GM19043 (cell line): Measurements from ENCODE around the gene MAD1L1.

Source experiments
- ATAC-seq: cut with Tn5 transposase; IDR thresholded peaks from one replicate; pipeline ENCODE4 v1.9.1; 2021; ENCODE audit warnings: low read depth; ENCODE audit not compliant: unreplicated experiment

MAD1L1 gene

DNA sequence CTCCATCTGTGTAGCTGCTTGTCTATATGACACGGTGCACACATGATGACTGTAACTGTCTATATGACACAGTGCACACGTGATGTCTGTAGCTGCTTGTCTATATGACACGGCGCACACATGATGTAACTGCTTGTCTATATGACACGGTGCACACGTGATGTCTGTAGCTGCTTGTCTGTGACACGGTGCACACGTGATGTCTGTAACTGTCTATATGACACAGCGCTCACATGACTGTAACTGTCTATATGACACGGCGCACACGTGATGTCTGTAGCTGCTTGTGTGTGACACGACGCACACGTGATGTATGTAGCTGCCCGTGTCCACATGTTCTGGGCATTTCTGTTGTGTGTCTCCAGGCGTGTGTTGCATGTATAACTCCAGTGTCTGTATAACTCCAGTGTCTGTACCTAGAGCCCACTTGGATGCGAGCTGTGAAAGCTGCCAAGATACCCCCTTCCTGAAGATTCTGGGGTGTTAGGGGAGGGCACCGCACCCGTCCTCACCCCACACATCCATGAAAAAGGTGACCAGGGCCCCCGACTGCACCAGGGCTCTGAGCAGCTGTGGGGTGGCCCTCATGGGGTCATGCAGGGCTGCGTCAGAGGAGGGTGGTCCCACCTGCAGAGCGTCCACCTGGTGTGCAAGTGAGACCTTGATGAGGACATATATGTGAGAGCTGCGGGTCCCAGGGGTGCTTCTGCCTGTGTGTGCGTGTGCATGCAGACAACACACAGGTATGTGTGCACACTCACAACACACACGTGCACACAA is 424.7 kb downstream of the MAD1L1 start:
- no peak for ATAC-seq

DNA sequence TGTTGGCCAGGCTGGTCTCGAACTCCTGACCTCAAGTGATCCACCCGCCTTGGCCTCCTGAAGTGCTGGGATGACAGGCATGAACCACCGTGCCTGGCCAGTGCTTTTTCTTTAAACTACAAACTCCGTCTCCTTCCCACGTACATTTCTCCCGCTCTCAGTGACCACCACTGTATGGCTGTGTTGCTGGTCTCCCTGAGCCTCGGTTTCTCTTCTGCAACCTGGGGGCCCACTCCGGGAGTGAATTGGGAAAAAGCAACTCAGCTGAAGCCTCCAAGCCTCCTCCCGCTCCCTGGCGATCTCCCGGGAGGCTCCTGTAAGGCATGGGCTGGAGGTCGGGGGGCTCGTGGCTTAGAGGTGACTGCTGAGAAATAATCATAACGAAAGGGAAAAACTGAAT is 426.4 kb downstream of the MAD1L1 start:
- no peak for ATAC-seq

DNA sequence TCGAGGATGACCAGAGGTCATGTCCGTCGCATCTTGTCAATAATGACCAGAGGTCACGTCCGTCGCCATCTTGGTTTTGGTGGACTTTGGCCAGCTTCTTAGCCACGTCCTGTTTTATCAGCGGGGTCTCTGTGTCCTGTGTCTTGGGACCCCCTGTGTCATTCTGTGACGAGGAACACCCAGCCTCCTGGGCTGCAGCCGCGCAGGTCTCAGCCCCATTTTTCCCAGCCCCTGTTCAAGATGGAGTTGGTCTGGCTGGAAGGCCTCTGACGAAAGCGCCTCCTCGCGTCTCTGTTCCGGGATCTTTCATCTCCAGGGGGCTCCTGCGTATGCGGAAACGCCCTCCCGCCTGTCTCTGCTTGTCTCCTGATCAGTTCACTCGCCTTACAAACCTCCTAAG is 428.4 kb downstream of the MAD1L1 start:
- ATAC-seq, result no peak

DNA sequence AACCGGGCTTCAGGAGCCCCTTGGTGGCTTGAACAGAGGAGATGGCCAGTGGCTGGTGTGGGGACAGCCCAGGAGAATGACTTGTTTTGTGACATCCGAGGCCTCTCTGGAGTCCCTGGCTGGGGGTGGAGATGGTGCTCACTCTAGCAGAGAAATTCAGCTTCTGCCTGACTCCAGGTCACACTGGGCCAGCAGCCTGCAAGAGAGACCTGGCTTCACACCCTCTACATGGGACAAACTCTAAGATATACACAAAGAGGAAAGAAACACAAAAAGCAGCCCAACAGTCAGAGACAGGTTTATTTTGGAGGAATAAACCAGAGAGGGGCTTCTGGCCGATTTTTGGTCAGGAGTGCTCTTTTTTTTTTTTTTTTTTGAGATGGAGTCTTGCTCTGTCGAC is 429.8 kb downstream of the MAD1L1 start:
- no peak for ATAC-seq

DNA sequence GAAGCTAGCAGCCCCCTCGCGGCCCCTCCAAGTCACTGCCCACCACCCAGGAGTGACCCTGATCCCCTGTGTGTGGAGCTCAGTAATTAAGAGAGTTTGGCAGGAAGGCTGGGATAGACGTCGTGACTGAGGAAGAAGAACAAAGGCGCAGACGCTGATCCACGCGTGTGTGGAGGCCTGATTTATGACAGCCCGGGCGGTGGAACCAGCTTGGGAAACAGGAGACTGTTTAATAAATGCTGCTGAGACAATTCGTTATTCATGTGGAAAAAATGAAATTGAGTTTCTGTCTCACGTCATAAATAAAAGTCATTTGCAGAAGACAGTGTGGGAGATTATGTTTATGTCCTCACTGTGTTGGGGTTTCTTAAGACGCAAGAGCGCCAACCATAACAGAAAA is 431.8 kb downstream of the MAD1L1 start:
- no peak for ATAC-seq

DNA sequence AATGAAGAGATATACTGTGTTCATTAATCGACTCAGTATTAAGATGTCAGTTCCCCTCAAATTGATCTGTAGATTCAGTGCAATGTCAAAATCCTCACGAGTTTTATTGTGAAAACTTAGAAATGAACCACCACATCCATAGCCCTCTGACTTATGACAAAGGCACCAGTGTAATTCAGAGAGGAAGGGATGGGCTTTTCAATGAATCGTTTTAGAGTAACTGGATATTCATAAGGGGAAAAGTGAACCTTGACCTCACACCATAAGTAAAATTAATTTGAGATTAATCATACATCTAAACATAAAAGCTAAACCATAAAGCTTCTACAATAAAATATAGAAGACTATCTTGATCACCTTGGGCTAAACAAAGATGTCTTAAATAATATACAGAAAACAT is 434.6 kb downstream of the MAD1L1 start:
- no peak for ATAC-seq

DNA sequence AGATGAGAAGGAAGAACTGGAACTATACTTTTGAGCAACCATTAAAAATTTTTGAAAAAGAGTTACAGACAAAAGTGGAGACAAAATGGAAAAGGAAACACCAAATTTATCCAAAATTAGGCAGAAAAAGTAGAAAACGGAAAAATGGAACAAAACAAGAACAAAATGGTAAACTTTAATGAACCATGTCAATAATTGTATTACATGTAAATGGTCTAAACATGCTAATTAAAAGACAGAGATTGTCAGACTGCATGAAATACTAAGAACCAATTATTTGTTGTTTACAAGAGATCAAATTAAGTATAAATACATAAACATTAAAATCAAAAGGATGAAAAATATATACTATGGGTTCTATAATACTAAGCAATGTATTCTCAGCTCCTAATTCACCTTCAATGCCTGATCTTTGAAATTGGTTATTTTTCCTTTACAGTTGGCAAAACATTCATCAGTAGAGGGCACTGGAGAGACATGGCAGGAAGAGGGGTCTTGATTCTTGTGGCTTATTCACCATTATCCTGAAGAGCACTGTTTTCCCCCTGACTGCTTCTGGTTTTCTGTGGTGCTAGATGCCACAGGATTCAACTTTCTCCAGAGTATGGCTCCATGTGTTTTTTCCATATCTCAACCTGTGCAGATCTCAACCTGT is 437.7 kb downstream of the MAD1L1 start:
- no peak for ATAC-seq

DNA sequence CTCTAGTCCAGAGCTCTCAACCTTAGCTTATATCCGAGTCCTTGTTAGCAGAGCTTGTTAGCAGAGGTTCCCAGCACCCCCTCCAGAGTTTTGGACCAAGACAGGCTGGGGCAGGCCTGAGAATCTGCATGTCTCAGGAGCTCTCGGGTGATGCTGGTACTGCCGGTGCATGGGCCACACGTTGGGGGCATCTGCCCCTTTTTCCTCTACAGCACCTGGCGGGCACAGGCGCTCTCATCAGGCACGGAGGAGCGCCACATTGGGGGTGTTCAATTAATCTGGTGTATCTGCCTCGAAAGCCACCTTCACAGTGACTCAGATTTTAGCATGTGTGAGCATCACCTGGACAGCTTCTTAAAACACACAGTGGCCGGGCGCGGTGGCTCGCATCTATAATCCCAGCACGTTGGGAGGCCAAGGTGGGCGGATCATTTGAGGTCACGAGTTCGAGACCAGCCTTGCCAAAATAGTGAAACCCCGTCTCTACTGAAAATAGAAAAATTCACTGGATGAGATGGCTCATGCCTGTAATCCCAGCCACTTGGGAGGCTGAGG is 445.0 kb downstream of the MAD1L1 start:
- no peak for ATAC-seq

DNA sequence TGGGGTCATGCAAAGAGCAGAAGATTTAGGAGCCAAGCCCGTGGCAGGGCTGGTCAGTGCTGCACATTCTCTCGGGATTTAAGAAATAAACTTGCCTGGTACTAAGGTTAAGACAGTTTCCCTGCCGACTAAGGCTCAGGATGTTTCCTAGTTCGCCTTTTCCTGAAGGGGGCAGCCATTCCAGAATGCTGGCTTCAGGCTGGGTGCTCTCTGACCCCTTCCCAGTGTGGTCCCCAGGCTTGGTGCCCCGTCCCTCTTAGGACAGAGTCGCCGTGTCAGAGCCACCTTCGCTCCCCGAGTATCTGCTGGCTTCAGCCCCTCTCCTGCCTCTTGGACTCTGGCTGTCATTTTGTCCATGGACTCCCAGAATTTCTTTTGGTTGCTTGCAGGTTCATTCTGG is 445.5 kb downstream of the MAD1L1 start:
- no peak for ATAC-seq

DNA sequence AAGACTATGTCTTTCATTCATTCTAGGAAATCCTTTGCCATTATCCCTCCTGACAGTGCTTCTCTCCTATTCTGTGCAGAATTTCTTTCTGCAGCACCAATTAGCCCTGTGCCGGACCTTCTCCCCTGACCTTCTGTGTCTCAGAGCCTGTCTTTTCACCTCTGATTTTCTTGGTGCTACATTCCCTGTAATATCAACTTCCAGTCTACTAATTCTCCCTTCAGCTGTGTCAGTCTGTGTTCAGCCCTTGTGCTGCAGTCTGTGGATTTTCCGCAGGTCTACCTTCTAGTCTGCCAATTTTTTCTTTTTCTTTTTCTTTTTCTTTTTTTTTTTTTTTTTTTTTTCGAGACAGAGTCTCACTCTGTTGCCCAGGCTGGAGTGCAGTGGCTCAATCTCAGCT is 446.9 kb downstream of the MAD1L1 start:
- no peak for ATAC-seq

DNA sequence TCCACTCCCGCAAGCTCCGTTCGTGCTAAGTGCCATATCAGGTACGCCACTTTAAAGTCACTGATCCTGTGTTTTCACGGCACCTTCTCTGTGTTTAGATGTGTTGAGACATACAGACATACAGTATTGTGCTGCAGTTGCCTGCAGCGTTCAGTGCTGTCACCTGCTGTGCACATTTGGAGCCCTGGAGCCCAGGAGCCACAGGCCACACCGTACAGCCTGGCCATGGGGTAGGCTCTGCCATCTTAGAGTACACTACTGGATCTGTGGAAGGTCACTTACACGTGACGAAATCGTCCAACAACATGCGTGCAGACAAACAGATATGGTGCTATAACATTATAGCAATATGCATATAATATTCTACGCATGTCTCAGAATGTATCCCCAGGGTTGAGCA is 451.4 kb downstream of the MAD1L1 start:
- ATAC-seq, result no peak

DNA sequence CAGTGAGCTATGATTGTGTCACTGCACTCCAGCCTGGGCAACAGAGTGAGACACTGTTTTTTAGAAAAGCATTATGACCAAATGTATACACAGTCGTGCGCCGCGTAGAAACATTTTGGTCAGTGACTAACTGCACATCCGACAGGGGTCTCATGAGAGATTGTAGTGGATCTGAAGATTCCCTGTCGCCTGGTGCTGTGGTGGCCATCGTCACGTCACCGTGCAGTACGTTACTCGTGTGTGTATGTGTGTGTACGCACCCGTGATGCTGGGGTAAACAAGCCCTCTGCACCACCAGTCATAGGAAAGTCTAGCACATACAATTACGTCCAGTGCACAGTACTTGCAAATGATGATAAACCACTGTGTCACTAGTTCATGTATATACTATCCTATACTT is 453.3 kb downstream of the MAD1L1 start:
- no peak for ATAC-seq

DNA sequence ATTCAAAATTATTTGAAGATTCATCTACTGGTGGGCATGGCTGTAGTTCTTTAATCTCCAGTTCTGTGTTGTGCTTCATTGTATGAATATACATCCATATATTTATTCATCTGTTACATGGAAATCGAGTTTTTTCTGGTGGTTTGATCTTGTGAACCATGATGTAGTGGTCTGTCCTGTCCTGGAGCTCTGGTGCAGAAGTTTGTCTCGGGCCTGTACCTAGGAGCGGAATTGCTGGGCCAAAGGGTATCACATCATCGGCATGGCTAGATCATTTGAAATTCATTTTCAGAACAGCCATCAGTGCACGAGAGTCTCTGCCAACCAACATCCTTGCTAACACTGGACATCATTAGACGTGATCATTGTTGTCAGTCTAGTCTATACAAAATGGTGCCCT is 455.6 kb downstream of the MAD1L1 start:
- ATAC-seq, result no peak

DNA sequence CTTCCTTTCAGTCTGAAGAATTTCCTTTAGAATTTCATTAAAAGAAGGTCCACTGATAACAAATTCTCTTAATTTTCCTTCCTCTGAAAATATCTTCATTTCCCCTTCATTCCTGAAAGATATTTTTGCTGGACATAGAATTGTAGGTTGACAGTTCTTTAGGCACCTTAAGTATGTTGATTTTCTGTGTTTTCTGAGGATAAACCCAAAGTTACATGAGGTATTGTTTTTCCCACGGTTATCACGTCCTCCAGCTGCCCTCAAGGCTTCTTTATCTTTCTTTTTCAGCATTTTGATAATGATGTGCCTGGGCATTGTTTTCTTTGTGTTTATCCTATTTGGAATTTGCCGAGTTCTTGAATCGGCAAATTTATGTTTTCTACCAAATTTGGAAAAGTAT is 457.4 kb downstream of the MAD1L1 start:
- no peak for ATAC-seq

DNA sequence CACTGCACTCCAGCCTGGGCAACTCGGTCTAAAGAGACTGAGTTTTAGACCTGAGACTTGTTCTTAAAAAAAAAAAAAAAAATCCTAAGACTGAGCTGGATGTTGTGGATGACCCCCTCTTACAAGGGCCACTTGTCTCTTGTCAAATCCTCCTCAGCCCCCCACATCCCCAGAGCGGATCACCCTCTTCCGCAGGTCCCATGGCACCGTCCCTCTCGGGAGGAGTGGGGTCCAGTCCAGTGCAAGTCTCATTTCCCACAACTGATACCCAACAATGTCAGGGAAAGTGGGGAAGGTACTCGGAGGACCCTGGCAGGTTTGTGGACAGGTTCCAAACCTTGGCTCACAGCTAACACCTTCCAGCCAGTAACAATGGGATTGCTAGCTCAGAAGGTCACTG is 462.4 kb downstream of the MAD1L1 start:
- no peak for ATAC-seq

DNA sequence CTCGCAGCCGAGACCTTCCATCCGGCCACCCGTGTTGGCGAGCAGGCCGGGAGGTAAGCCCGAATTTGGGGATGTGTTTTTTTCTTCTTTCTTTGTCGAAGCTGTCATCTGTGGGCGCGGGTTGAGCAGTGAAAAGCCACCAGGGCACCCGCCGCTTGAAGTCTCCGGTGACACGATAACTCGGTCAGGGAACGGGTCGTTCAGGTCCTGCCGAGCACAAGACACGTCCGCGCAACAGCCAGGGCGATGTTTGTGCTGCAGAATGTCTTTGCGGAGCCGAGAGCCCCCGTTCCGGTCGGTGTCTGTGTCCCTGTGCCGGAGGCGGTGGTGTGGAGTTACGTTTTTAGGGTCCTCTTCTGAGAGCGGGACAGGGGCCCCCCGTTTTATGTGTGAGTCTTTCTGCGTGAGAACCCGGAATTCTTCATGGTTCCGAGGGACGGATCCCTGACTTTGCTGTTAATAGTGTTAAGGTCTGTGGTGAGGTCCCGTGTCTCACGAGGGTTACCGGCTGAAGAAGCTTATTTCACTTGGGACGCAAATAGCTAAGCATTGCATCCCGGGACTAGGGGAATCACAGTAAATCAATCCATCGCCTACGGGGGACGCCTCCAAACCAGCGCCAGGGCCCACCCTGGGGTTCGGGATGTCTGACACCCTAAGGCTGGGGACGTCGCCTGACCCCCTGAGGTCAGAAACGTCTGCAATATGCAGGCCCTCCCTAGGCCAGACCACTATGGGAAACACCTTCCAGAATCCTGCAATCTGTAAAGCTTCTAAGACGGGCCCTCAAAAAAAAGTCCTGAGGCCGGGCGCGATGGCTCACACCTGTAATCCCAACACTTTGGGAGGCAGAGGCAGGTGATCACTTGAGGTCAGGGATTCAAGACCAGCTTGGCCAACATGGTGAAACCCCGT is 463.2 kb downstream of the MAD1L1 start:
- no peak for ATAC-seq

DNA sequence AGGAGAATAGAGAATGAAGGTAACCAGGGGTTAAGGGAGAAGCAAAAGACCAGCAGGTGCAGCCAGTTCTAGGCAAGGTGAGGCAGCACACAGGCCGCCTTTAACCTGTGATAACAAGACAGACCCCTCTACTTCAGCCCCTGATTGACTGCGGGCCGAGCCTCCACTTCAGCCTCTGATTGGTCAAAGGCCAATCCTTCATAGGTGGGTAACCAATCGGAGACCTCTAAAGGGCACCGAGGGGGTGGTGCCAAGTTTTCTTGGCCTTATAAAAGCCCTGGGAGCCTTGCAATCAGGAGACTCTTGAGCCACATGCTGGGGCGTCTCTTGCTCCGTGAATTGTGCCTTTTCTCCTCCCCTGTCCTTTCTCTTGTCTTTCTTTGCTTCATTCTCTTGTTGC is 463.9 kb downstream of the MAD1L1 start:
- no peak for ATAC-seq

DNA sequence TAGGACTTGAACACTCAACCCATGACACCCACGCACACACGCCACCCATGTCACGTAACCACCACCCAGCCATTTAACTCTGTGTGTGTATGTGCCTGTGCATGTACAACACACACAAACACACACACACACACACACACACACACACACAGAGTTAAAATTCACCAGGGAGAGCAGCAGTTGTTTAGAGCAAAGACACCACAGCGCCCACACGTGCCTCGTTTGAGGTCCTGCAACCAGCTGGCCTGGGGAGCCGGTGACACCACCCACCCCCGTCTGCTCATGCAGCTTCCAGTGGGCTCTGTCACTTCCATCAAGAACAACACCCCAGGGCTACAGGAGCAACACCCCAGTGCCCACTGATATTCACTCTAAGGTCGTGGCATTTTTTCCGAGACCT is 465.2 kb downstream of the MAD1L1 start:
- no peak for ATAC-seq
